ENCODE measurements around the gene COX14.

DNA sequence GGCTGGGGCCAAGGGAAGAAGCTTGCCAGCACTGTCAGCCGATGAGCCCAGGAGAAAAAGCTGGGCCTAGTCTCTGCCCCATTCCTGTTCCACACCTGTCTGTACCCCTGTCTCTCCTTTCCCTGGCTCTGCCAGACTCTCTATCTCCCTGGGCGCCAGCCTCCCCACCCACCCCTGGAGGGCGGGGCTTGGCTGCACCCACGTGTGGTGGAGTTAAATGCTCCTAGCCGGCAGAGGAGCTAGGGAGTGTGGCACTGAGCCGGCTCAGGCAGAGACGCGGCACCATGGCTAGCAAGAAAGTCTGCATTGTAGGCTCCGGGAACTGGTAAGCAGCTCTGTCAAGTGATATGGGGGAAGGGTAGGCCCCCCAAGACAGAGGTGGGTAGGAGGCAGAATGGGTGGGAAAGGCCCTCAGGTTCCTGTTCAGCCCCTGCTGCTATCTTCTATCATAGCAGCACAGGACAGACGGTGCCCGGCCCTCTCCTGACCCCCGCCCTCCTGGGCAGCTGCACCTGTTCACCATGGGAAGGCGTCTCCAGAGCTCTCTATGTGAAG lies 8.2 kb upstream of the COX14 start, which contains the start of gene GPD1:
- TF ChIP-seq, protein P1, sequence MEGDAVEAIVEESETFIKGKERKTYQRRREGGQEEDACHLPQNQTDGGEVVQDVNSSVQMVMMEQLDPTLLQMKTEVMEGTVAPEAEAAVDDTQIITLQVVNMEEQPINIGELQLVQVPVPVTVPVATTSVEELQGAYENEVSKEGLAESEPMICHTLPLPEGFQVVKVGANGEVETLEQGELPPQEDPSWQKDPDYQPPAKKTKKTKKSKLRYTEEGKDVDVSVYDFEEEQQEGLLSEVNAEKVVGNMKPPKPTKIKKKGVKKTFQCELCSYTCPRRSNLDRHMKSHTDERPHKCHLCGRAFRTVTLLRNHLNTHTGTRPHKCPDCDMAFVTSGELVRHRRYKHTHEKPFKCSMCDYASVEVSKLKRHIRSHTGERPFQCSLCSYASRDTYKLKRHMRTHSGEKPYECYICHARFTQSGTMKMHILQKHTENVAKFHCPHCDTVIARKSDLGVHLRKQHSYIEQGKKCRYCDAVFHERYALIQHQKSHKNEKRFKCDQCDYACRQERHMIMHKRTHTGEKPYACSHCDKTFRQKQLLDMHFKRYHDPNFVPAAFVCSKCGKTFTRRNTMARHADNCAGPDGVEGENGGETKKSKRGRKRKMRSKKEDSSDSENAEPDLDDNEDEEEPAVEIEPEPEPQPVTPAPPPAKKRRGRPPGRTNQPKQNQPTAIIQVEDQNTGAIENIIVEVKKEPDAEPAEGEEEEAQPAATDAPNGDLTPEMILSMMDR (IDR thresholded peaks at IDR 0.05): no peak
- no peak for TF ChIP-seq POLR2A (IDR thresholded peaks at IDR 0.05)

Data from uterus (tissue), 2 donors.